MCF 10A (cell line): ENCODE results near the gene EHD3. TPM values are rescaled to one million over a fixed set of nuclear protein-coding genes. Genes with fewer than 3 reads are reported as not detected.

Experiments
- BruUV-seq: library from RNA; stranded (reverse); fragments of 400-500 nt; replicated peaks from 2 replicates; lab custom pipeline; 2021; lab: Mats Ljungman, UMichigan
- CTCF ChIA-PET: fragments of 300-600 bp; sonication (Branson Sonifier 250); formaldehyde crosslinking; extraction: SDS; loops from one replicate; lab custom pipeline; 2021; ENCODE audit warnings: antibody characterized with exemption, inconsistent platforms; lab: Yijun Ruan, JAX
- POLR2A ChIA-PET: fragments of 300-600, 350-650 bp; sonication (Branson Sonifier 250); formaldehyde crosslinking; extraction: SDS; loops from one replicate; lab custom pipeline; 2020; ENCODE audit warnings: antibody characterized with exemption, inconsistent platforms; lab: Yijun Ruan, JAX
- DNase-seq: peaks from one replicate; pipeline ENCODE4 v3.0.0-alpha.2; 2018; ENCODE audit not compliant: unreplicated experiment
- H3K27ac Mint-ChIP-seq: one replicate; pipeline ENCODE4 v1.8.0; 2022; ENCODE audit warnings: mild to moderate bottlenecking, low read depth, mixed read lengths; ENCODE audit not compliant: unreplicated experiment
- H3K27me3 Mint-ChIP-seq: one replicate; pipeline ENCODE4 v1.8.0; 2022; ENCODE audit warnings: mixed read lengths; ENCODE audit not compliant: insufficient read depth, unreplicated experiment
- H3K36me3 Mint-ChIP-seq: one replicate; pipeline ENCODE4 v1.8.0; 2022; ENCODE audit warnings: mild to moderate bottlenecking, moderate library complexity, mixed read lengths; ENCODE audit not compliant: insufficient read depth, unreplicated experiment
- H3K4me1 Mint-ChIP-seq: one replicate; pipeline ENCODE4 v1.8.0; 2022; ENCODE audit warnings: mixed read lengths; ENCODE audit not compliant: insufficient read depth, unreplicated experiment
- H3K4me3 Mint-ChIP-seq: one replicate; pipeline ENCODE4 v1.8.0; 2022; ENCODE audit warnings: mild to moderate bottlenecking, moderate library complexity, mixed read lengths; ENCODE audit not compliant: unreplicated experiment
- H3K9me3 Mint-ChIP-seq: one replicate; pipeline ENCODE4 v1.8.0; 2022; ENCODE audit warnings: mixed read lengths; ENCODE audit not compliant: unreplicated experiment
- intact Hi-C: fragments of 100-400 bp; cut with micrococcal nuclease; formaldehyde crosslinking; loops from 2 replicates; pipeline ENCODE4 v1.14.1; 2022
- total RNA-seq: library from RNA; stranded (reverse); gene quantifications from 2 replicates; pipeline ENCODE4 v1.2.3, GENCODE V29; 2022
- TF ChIP-seq, protein P1 (sequence below): fragments of 200-600 bp; IDR thresholded peaks from one replicate; pipeline ENCODE4 v1.8.0; 2022; ENCODE audit warnings: antibody characterized with exemption, mild to moderate bottlenecking; ENCODE audit not compliant: unreplicated experiment

EHD3 gene
- total RNA-seq, 1 experiment from 2014 or later: 0.49 TPM

DNA sequence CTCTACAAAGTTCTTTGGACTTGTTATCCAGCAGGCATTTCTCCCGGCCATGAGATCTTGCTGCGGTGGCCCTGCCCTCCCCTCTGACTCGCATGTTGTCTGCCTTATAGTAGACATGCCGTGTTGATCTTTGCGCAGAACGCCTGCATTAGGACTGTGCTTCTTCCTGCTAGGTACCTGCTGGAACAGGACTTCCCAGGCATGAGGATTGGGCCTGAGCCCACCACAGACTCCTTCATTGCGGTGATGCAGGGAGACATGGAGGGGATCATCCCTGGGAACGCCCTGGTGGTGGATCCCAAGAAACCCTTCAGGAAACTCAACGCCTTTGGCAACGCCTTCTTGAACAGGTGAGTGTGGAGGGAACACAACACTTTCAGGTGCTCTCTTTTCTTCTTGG lies 10.1 kb downstream of the EHD3 start:
- Mint-ChIP-seq H3K27me3 (no peaks in the 10 kb centered on the region), H3K4me3 (no peak overlapping the region), H3K36me3 (no peaks in the 10 kb centered on the region), H3K27ac (no peak overlapping the region), H3K9me3 (no peaks in the 10 kb centered on the region), H3K4me1 (no peaks in the 10 kb centered on the region)
- intact Hi-C loops: no loop called here
- ChIA-PET POLR2A (no interaction called here), CTCF (interaction anchor here (0.7 kb wide), 1 partner anchor 89 kb away, joined by 3 read pairs; no protein-coding TSS in a partner anchor)
- no TSS peak for BruUV-seq
- DNase-seq: no peak
- TF ChIP-seq, protein P1, sequence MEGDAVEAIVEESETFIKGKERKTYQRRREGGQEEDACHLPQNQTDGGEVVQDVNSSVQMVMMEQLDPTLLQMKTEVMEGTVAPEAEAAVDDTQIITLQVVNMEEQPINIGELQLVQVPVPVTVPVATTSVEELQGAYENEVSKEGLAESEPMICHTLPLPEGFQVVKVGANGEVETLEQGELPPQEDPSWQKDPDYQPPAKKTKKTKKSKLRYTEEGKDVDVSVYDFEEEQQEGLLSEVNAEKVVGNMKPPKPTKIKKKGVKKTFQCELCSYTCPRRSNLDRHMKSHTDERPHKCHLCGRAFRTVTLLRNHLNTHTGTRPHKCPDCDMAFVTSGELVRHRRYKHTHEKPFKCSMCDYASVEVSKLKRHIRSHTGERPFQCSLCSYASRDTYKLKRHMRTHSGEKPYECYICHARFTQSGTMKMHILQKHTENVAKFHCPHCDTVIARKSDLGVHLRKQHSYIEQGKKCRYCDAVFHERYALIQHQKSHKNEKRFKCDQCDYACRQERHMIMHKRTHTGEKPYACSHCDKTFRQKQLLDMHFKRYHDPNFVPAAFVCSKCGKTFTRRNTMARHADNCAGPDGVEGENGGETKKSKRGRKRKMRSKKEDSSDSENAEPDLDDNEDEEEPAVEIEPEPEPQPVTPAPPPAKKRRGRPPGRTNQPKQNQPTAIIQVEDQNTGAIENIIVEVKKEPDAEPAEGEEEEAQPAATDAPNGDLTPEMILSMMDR: no peak

DNA sequence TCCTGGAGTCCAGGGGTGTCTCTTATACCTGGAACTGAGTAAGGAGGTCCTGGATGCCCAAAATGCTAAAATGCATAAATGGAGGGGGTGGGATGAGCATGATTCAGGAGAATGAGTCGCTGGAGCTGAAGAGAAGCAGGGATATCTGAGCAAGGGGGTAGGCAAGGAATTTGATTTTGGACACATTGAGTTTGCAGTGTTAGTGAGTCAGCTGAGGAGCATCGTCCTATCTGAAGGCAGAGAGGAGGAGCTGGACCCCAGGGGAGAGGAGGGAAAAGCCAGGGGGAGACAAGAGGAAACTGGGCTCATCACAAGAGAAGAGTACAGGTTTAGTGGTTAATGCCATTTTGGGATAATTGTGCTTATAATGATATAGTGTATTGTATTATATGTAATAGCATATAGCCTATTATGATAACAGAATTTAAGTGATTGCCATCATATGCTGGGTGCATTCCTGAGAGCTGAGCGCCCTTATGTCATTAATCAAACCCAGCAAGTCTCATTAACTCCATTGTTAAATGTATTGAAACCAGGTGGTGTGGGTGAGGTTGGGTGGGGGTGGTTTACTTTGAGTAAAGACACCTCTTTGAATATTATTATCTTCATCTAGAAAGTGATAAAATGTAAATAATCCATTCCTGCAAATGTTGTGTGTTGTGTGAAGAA lies 12.4 kb downstream of the EHD3 start:
- TF ChIP-seq, protein P1: no peak
- DNase-seq: no peak
- ChIA-PET POLR2A (no interaction called here), CTCF (no interaction called here)
- no TSS peak for BruUV-seq
- no peaks in the 10 kb centered on the region for H3K27me3 Mint-ChIP-seq
- no peak overlapping the region for H3K27ac Mint-ChIP-seq
- H3K9me3 Mint-ChIP-seq: no peaks in the 10 kb centered on the region
- intact Hi-C loops: no loop called here
- H3K4me3 Mint-ChIP-seq: no peak overlapping the region
- H3K36me3 Mint-ChIP-seq: no peaks in the 10 kb centered on the region
- no peaks in the 10 kb centered on the region for H3K4me1 Mint-ChIP-seq

DNA sequence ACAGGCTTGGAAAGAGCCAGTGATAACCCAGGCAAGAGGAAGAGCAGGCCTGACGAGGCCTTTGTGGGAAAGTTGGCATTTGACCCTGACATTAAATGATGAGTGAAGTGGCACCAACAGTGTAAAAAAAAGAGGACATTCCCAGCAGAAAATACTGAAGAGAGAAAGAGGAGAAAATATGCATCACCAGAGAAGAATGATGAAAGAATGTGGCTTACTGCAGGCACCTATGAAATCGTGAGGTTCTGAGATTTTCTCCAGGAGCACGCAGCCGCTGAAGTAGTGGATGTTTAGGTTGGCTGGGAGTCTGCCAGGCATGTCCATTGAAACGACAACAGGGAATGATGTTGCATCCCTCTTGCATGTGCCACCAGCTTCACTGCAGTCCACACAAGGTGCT lies 13.8 kb downstream of the EHD3 start:
- no TSS peak for BruUV-seq
- H3K27ac Mint-ChIP-seq: no peak overlapping the region
- no peak for DNase-seq
- no peak overlapping the region for H3K4me3 Mint-ChIP-seq
- TF ChIP-seq, protein P1: no peak
- H3K27me3 Mint-ChIP-seq: no peaks in the 10 kb centered on the region
- intact Hi-C loops: no loop called here
- no peaks in the 10 kb centered on the region for H3K4me1 Mint-ChIP-seq
- H3K9me3 Mint-ChIP-seq: no peaks in the 10 kb centered on the region
- ChIA-PET CTCF (no interaction called here), POLR2A (no interaction called here)
- H3K36me3 Mint-ChIP-seq: no peaks in the 10 kb centered on the region

DNA sequence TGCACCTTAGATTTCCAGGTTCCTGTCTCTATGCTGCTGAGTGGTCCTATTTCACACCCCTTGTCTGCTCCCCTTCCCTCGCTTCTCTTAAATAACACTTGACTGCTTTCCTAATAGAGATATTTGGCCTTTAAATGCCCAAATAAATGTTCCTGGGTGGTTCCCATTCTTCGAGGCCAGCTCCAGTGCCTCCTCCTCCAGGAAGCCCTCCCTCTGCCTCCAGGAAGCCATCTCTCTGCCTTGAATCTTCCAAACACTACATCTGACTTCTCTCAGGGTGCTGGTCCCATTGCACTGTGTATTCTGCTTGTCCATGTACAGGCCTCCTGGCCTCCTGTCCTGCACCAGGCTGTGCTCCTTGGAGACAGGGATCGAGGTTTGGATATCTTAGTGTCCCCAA lies 14.2 kb downstream of the EHD3 start:
- ChIA-PET CTCF (no interaction called here), POLR2A (no interaction called here)
- intact Hi-C loops: no loop called here
- H3K27ac Mint-ChIP-seq: no peak overlapping the region
- BruUV-seq: no TSS peak
- H3K36me3 Mint-ChIP-seq: no peaks in the 10 kb centered on the region
- TF ChIP-seq, protein P1: no peak
- H3K9me3 Mint-ChIP-seq: no peaks in the 10 kb centered on the region
- H3K27me3 Mint-ChIP-seq: no peaks in the 10 kb centered on the region
- no peak for DNase-seq
- H3K4me3 Mint-ChIP-seq: no peak overlapping the region
- no peaks in the 10 kb centered on the region for H3K4me1 Mint-ChIP-seq
